Measurements from ENCODE around the gene SLC19A1.

Gene SLC19A1

GRCh38 chr21:45525910-45526306 is 16.3 kb downstream of the SLC19A1 start:
- DNase-seq (ENCODE audit: low read depth), result no peak
- no peak overlapping the region for H3K4me3 ChIP-seq (ENCODE audit: control insufficient read depth, low read depth, low read length)
- TF ChIP-seq, protein P1, sequence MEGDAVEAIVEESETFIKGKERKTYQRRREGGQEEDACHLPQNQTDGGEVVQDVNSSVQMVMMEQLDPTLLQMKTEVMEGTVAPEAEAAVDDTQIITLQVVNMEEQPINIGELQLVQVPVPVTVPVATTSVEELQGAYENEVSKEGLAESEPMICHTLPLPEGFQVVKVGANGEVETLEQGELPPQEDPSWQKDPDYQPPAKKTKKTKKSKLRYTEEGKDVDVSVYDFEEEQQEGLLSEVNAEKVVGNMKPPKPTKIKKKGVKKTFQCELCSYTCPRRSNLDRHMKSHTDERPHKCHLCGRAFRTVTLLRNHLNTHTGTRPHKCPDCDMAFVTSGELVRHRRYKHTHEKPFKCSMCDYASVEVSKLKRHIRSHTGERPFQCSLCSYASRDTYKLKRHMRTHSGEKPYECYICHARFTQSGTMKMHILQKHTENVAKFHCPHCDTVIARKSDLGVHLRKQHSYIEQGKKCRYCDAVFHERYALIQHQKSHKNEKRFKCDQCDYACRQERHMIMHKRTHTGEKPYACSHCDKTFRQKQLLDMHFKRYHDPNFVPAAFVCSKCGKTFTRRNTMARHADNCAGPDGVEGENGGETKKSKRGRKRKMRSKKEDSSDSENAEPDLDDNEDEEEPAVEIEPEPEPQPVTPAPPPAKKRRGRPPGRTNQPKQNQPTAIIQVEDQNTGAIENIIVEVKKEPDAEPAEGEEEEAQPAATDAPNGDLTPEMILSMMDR (conservative IDR thresholded peaks at IDR 0.05; ENCODE audit: control insufficient read depth, insufficient read depth, low read depth, low read length), result no peak

GRCh38 chr21:45525153-45525909 is 16.9 kb downstream of the SLC19A1 start:
- H3K4me3 ChIP-seq (ENCODE audit: control insufficient read depth, low read depth, low read length), result no peak overlapping the region
- TF ChIP-seq, protein P1 (conservative IDR thresholded peaks at IDR 0.05; ENCODE audit: control insufficient read depth, insufficient read depth, low read depth, low read length), result no peak
- no peak for DNase-seq (ENCODE audit: low read depth)

DNA sequence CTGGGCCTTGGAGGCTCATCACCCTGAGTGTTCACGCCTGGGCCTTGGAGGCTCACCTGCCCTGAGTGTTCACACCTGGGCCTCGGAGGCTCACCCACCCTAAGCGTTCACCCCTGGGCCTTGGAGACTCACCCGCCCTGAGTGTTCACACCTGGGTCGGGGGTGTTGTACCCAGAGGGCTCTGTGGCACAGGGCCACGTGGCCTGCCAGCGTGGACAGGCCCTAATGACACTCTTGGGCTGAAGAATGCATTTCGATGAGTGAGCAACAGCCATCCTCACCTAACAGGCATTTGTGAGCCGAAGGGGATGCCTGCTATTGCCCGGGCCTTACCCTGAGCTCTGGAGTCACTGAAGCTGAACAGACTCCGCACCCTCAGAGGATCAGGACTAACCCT is 17.5 kb downstream of the SLC19A1 start:
- DNase-seq (ENCODE audit: low read depth), result no peak
- TF ChIP-seq, protein P1 (conservative IDR thresholded peaks at IDR 0.05; ENCODE audit: control insufficient read depth, insufficient read depth, low read depth, low read length), result no peak
- H3K4me3 ChIP-seq (ENCODE audit: control insufficient read depth, low read depth, low read length), result no peak overlapping the region

- TF ChIP-seq, protein P1 (conservative IDR thresholded peaks at IDR 0.05; ENCODE audit: control insufficient read depth, insufficient read depth, low read depth, low read length), result no peak
- DNase-seq (ENCODE audit: low read depth), result no peak
Observed at GRCh38 chr21:45523411-45524101, 18.7 kb downstream of the SLC19A1 start.

GRCh38 chr21:45522986-45523385 is 19.3 kb downstream of the SLC19A1 start:
- TF ChIP-seq, protein P1 (conservative IDR thresholded peaks at IDR 0.05; ENCODE audit: control insufficient read depth, insufficient read depth, low read depth, low read length), result no peak
- no peak for DNase-seq (ENCODE audit: low read depth)
- H3K4me3 ChIP-seq (ENCODE audit: control insufficient read depth, low read depth, low read length), result no peak overlapping the region

More at GRCh38 chr21:45523411-45524101, 18.7 kb downstream of the SLC19A1 start:
- H3K4me3 ChIP-seq (ENCODE audit: control insufficient read depth, low read depth, low read length), result no peak overlapping the region

DNA sequence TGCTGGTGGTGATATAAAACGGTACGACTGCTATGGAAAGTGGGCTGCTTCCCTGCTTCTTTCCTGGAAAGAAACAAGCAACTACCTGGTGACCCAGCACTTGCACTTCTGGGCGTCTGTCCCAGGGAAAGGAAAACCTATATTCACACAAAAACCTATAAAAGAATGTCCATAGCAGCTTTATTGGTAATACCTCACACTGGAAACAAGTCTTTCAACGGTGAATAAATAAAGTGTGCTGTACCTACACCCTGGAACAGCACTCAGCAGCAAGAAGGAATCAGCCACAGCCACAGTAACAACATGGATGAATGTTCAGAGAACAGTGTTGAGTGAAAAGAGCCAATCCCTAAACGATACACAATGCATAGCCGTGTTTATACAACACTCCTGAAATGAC is 19.9 kb downstream of the SLC19A1 start:
- DNase-seq (ENCODE audit: low read depth), result no peak
- H3K4me3 ChIP-seq (ENCODE audit: control insufficient read depth, low read depth, low read length), result no peak overlapping the region
- TF ChIP-seq, protein P1 (conservative IDR thresholded peaks at IDR 0.05; ENCODE audit: control insufficient read depth, insufficient read depth, low read depth, low read length), result no peak

Data from fibroblast of mammary gland (primary cell).